Neural progenitor cell (in vitro differentiated cells): Measurements from ENCODE around the gene CTDSP2.

Experiments
- CTCF ChIP-seq: fragments of 200-600 bp; sonication (generic); IDR thresholded peaks from 2 replicates; pipeline ENCODE4 v1.5.1; 2017; ENCODE audit warnings: antibody characterized with exemption, mild to moderate bottlenecking
- EZH2 ChIP-seq: fragments of 200-600 bp; sonication (generic); IDR thresholded peaks from 2 replicates; pipeline ENCODE4 v1.6.1; 2017; ENCODE audit warnings: antibody characterized with exemption, mild to moderate bottlenecking, moderate library complexity

GRCh38 chr12:57872362-57872761, 25.8 kb upstream of the CTDSP2 start:
- TF ChIP-seq CTCF (no peak), EZH2 (no peak)
